Natural killer cell (primary cell): ENCODE data around the gene ARHGEF37. TPM values are rescaled to one million over a fixed set of nuclear protein-coding genes. Genes with fewer than 3 reads are reported as not detected.

ENCODE experiments used
- total RNA-seq, 4 donors: library from RNA; stranded (reverse); fragments of 120-200 nt in 1 of 4; gene quantifications; one replicate each; pipeline versions ENCODE4 v1.2.3 to v1.2.4, GENCODE V29; 2013 to 2022

ARHGEF37 gene
- total RNA-seq, 3 donors from 2014 or later (not counting 1 experiment from before 2014, with no cell fraction given): 0.61 to 2.6 TPM; not detected in 1

Other genes with a start within 250 kb of the ARHGEF37 start
- gene GRPEL2, start 236.0 kb upstream of the ARHGEF37 start, total RNA-seq: 10 to 100 TPM in 1 of 3 donors, 1 to 10 TPM in 2; 5.6 to 12.9 (median 6.8) TPM
- 10 to 100 TPM; 16.6 to 18.1 (median 16.8) TPM for gene PCYOX1L, start 223.5 kb upstream of the ARHGEF37 start, total RNA-seq
- not detected for gene IL17B, start 202.2 kb upstream of the ARHGEF37 start, total RNA-seq
- 100 to 1,000 TPM; 183 to 209 (median 206) TPM for gene CSNK1A1, start 30.1 kb upstream of the ARHGEF37 start, total RNA-seq
- gene PPARGC1B, start 148.8 kb downstream of the ARHGEF37 start, total RNA-seq: 1 to 10 TPM; 1.7 to 2.6 (median 2.5) TPM